ENCODE measurements around the gene IPO11. TPM values are rescaled to one million over a fixed set of nuclear protein-coding genes. Genes with fewer than 3 reads are reported as not detected.
"Not testable (repeated sequence)": the region's sequence is repeated elsewhere in the genome, so short reads cannot be mapped to it uniquely, and the experiment has no call there.

IPO11 gene
- total RNA-seq, 1 donor from 2014 or later, result 30.2 TPM

DNA sequence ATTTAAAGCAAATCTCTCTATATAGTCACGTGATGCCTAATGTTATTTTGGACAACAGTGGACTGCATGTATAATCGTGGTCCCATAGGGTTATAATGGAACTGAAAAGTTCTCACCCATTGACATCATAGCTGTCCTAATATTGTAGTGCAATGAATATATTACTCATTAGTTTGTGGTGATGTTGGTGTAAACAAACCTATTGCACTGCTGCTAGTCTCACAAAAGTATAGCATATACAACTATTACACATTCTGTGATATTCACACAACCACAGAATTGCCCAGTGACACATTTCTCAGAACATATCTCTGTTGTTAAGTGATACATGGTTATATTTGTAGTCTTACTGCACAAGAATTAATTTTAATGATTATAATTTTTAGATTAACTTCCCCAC lies 37.7 kb downstream of the IPO11 start:
- ATAC-seq, result no peak

DNA sequence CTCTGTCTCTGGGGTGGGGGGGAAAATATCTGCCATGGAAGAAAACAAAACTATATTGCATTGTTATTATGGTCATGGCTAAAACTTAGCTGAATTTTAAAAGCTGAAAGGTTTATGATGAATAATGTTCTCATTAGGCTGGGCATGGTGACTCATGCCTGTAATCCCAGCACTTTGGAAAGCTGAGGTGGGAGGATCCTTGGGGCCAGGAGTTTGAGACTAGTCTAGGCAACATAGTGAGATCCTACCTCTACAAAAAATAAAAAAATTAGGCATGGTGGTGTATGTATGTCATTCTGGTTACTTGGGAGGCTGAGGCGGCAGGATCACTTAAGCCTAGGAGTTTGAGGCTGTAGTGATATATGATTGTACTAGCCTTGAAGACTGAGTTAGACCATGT lies 44.5 kb downstream of the IPO11 start:
- ATAC-seq, result peak; percentile 82

GRCh38 chr5:62460578-62460983 lies 48.0 kb downstream of the IPO11 start:
- ATAC-seq, result no peak

GRCh38 chr5:62461561-62461960 lies 49.0 kb downstream of the IPO11 start:
- no peak for ATAC-seq

- ATAC-seq, result no peak
Observed at GRCh38 chr5:62465985-62466925, 53.7 kb downstream of the IPO11 start.

DNA sequence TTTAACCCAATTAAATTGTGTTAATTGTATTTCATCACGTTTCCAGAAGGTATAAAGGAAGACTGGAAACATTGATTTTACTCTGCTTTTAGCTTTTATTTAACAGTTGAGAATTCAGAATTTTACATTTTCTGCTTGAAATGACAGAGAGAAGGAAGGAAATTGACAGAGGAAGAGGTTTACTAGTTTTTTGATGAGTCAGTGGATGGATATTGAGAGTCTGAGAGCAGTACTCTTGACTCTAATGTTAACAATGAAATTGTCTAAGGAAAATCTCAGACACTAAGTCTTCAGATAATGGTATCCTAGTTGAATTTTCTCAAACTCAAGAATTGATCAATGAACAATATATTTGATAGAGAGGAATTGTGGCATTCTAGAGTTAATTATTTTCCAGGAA lies 60.6 kb downstream of the IPO11 start:
- no peak for ATAC-seq

DNA sequence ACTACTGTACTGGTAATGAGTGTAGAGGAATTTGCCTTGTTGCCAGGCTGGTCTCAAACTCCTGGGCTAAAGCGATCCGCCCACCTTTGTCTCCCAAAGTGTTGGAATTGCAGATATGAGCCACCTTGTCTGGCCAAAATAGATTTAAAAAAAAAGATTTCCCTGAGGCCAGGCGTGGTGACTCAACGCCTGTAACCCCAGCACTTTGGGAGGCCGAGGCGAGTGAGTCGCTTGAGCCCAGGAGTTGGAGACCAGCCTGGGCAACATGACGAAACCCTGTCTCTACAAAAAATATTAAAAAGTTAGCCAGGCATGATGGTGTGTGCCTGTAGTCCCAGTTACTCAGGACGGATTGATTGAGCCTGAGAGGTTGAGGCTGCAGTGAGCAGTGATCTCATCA lies 62.5 kb downstream of the IPO11 start:
- ATAC-seq, result peak; percentile 53

DNA sequence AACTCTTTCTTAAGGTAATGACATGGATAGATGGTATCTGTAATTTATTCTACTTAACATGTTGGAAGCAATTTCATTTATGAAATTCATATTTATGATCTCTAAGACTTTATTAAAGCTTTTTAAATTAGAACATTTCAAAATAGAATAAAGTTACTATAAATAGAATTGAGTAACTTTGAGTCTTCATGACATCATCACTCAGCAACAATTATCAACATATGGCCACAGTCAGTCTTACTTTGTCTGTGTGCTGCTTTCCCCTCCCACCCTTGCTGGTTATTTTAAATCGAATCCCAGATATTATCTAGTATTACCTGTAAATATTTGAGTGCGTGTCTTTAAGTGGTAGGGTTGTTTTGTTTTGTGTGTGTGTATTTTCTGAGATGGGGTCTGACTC lies 65.2 kb downstream of the IPO11 start:
- no peak for ATAC-seq

- no peak for ATAC-seq
Observed at GRCh38 chr5:62483556-62483955, 71.0 kb downstream of the IPO11 start.

GRCh38 chr5:62486672-62487071 lies 74.1 kb downstream of the IPO11 start:
- no peak for ATAC-seq

DNA sequence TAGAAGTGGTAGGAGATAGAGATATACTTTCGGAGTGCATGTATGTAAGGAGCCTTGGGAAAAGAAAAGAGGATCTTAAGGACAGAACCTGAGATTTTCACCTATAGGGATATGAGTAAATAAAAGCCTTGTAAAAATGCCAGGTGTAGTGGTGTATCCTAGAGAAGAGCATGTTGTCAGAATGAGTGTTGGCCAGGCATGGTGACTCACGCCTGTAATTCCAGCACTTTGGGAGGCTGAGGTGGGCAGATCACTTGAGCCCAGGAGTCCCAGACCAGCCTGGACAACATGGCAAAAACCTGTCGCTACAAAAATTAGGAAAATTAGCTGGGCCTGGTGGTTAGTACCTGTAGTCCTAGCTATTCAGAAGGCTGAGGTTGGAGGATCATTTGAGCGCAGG lies 76.0 kb downstream of the IPO11 start:
- no peak for ATAC-seq

GRCh38 chr5:62489471-62489870 lies 76.9 kb downstream of the IPO11 start:
- no peak for ATAC-seq

DNA sequence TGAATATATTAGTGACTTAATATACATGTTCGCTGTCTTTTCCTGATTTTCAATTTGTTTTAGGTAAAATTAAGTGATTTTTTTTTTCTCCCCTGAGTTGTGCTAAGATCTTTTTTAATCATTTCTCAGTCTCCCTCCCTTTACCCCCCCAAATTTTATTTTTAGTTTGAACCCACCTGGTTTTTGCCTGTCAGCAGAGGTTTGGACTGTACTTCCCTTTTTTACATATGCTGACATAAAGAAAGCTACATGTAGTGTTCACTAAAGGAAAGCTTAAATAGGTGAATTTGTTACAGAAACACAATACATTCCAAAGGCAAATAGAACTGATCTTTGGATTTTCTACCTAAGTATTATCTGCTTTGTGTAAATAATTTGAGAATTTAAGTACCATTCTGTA lies 82.2 kb downstream of the IPO11 start:
- ATAC-seq, result no peak

- ATAC-seq, result no peak
Observed at GRCh38 chr5:62496876-62497275, 84.3 kb downstream of the IPO11 start.

GRCh38 chr5:62498961-62499360 lies 86.4 kb downstream of the IPO11 start:
- no peak for ATAC-seq

DNA sequence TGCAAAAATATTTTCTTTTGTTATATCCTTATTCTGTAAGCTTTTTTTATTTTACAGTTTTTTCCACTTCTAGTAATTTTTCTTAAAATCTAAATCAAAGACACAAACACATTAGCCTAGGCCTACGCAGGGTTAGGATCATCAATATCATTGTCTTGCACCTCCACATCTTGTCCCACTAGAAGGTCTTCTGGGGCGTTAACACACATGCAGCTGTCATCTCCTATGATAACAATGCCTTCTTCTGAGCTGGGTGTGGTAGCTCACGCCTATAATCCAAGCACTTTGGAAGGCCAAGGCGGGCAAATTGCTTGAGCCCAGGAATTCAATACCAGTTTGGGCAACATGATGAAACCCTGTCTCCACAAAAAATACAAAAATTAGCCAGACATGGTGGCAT lies 87.2 kb downstream of the IPO11 start:
- no peak for ATAC-seq

DNA sequence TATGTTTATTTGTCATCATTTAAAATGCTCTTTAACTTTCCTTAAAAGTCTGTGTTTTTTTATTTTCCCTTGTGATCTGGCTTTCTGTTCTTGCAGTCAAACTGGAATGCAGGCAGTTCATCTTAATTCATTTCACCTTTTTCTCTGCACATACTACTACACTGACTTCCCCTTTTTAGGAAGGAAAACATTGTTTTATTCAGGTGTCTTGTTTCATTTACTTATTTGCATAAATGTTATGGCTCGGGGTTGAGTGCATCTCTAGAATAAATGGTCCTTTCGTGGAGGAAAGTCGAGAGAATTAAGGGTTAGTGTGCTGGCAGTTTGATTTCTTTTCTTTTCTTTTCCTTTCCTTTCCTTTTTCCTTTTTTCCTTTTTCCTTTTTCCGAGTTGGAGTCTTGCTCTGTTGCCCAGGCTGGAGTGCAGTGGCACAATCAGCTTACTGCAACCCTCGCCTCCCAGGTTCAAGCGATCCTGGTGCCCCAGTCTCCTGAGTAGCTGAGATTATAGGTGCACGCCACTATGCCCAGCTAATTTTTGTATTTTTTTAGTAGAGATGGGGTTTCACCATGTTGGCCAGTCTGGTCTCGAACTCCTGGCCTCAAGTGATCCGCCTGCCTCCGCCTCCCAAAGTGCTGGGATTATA lies 90.0 kb downstream of the IPO11 start:
- ATAC-seq, result no peak

DNA sequence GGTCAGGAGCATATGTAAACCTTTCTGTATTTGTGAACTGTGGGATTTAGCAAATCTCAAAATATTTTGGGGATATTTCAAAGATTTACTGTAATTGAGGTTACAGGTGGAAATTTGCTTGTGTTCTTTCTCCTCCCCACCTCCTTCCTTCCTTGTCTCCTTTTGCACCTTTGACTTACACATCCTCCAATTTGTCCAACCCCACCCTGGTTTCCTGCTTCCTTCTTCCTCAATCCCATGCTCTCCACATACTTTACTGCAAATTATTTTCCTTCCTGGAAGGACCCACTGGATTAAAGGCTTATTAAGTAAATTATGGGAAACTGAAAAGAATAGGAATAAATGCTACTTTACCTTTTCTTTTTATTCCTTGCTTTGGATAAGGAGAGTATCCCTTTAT lies 91.6 kb downstream of the IPO11 start:
- ATAC-seq, result no peak

GRCh38 chr5:62506659-62507460 lies 94.3 kb downstream of the IPO11 start:
- ATAC-seq, result no peak

DNA sequence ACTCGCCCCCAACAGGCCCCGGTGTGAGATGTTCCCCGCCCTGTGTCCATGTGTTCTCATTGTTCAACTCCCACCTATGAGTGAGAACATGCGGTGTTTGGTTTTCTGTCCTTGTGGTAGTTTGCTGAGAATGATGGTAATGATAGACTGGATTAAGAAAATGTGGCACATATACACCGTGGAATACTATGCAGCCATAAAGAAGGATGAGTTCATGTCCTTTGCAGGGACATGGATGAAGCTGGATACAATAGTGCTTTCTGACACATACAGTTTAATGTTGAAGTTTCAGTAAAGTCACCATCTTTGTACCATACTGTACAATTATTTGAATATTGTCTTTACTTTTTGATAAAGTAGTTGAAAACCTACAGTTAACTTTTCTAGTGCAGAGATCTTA lies 96.2 kb downstream of the IPO11 start:
- ATAC-seq, result not testable (repeated sequence)

DNA sequence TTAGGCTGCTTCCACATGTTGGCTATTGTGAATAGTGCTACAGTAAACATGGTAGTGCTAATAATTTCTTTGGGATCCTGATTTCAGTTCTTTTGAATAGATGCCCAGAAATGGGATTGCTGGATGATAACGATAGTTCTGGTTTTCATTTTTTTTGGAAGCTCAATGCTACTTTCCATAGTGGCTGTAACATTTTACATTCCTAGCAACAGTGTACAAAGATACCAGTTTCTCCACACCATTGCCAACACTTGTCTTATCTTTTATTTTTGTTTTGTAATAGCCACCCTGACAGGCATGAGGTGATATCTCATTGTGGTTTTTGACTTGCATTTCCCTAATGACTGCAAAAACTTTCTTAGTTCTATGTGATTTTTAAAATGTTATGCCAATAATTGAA lies 97.2 kb downstream of the IPO11 start:
- ATAC-seq, result no peak

GRCh38 chr5:62513085-62513484 lies 100.5 kb downstream of the IPO11 start:
- not testable (repeated sequence) for ATAC-seq

- ATAC-seq, result no peak
Observed at GRCh38 chr5:62514510-62515119, 102.1 kb downstream of the IPO11 start.
